ENCODE data around the gene LHFPL2. TPM values are rescaled to one million over a fixed set of nuclear protein-coding genes. Genes with fewer than 3 reads are reported as not detected.

The LHFPL2 gene
- total RNA-seq, 1 experiment from 2014 or later, result 43.6 TPM

DNA sequence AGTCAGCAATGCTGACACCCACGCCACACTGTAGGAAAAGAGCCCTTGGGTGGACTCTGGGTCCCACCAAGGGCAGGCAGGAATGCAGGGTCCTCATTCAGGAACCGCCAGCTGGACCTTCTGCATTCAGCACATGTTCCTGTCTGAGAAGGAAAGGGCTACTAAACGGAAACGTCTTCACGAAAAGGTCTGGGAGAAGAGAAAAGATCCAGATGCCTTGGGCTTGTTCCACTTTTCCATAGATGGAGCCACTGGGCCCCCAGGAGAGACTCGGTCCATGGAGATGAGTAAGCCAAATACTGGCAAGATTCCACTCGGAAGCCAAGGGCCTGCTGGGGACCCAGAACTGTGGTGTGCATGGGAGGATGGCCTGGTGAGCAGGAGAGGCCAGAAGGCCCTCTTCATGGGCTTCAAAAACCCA, 38.4 kb downstream of the LHFPL2 start:
- Mint-ChIP-seq H3K27me3 (ENCODE audit: unreplicated experiment) (no peaks in the 10 kb centered on the region), H3K4me3 (ENCODE audit: low read depth, unreplicated experiment) (no peak overlapping the region), H3K27ac (ENCODE audit: unreplicated experiment) (no peak overlapping the region), H3K9me3 (ENCODE audit: low read depth, unreplicated experiment) (no peaks in the 10 kb centered on the region), H3K36me3 (ENCODE audit: insufficient read depth, unreplicated experiment) (peaks cover 6% of the 10 kb centered on the region), H3K4me1 (ENCODE audit: low read depth, unreplicated experiment) (peaks cover 14% of the 10 kb centered on the region)
- BruUV-seq (replicated peaks), result no TSS peak
- TF ChIP-seq, protein P1, sequence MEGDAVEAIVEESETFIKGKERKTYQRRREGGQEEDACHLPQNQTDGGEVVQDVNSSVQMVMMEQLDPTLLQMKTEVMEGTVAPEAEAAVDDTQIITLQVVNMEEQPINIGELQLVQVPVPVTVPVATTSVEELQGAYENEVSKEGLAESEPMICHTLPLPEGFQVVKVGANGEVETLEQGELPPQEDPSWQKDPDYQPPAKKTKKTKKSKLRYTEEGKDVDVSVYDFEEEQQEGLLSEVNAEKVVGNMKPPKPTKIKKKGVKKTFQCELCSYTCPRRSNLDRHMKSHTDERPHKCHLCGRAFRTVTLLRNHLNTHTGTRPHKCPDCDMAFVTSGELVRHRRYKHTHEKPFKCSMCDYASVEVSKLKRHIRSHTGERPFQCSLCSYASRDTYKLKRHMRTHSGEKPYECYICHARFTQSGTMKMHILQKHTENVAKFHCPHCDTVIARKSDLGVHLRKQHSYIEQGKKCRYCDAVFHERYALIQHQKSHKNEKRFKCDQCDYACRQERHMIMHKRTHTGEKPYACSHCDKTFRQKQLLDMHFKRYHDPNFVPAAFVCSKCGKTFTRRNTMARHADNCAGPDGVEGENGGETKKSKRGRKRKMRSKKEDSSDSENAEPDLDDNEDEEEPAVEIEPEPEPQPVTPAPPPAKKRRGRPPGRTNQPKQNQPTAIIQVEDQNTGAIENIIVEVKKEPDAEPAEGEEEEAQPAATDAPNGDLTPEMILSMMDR (IDR thresholded peaks at IDR 0.05; ENCODE audit: unreplicated experiment), result no peak
- intact Hi-C loops (cut with micrococcal nuclease; ENCODE audit: unreplicated experiment), result no loop called here
- no peak for DNase-seq
- CTCF ChIA-PET, result no interaction called here

- CTCF ChIA-PET, result no interaction called here
- H3K4me3 Mint-ChIP-seq (ENCODE audit: low read depth, unreplicated experiment), result no peak overlapping the region
- intact Hi-C loops (cut with micrococcal nuclease; ENCODE audit: unreplicated experiment), result no loop called here
- H3K27me3 Mint-ChIP-seq (ENCODE audit: unreplicated experiment), result no peaks in the 10 kb centered on the region
- TF ChIP-seq, protein P1 (IDR thresholded peaks at IDR 0.05; ENCODE audit: unreplicated experiment), result no peak
- H3K36me3 Mint-ChIP-seq (ENCODE audit: insufficient read depth, unreplicated experiment), result peaks cover 6% of the 10 kb centered on the region
- no peaks in the 10 kb centered on the region for H3K9me3 Mint-ChIP-seq (ENCODE audit: low read depth, unreplicated experiment)
- no peak for DNase-seq
- peaks cover 16% of the 10 kb centered on the region for H3K4me1 Mint-ChIP-seq (ENCODE audit: low read depth, unreplicated experiment)
- peak overlapping the region; percentile 50 for H3K27ac Mint-ChIP-seq (ENCODE audit: unreplicated experiment)
- BruUV-seq (replicated peaks), result no TSS peak
These were observed 40.7 kb downstream of the LHFPL2 start for GRCh38 chr5:78607864-78608263.

DNA sequence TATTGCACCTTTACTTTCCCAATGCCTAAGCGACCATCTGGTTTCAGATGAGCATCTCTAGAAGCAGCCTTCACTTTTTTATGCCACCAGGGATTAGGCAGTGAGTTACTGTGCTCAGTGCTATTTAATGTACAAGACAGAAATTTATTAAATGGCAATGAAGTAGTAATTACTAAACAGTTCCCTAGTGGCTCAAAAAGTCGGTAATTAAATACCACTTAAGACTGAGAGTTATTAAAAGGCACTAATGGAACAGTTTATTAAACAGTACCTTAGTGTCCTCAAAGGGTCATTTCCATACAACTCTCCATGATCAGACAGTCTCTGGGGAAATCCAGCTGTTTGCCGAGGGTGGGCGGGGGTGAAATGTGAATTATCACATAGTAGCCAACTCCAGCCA, 42.3 kb downstream of the LHFPL2 start:
- Mint-ChIP-seq H3K36me3 (ENCODE audit: insufficient read depth, unreplicated experiment) (peaks cover 6% of the 10 kb centered on the region), H3K4me1 (ENCODE audit: low read depth, unreplicated experiment) (peaks cover 32% of the 10 kb centered on the region), H3K27ac (ENCODE audit: unreplicated experiment) (no peak overlapping the region), H3K4me3 (ENCODE audit: low read depth, unreplicated experiment) (no peak overlapping the region), H3K9me3 (ENCODE audit: low read depth, unreplicated experiment) (no peaks in the 10 kb centered on the region), H3K27me3 (ENCODE audit: unreplicated experiment) (no peaks in the 10 kb centered on the region)
- TF ChIP-seq, protein P1 (IDR thresholded peaks at IDR 0.05; ENCODE audit: unreplicated experiment), result no peak
- intact Hi-C loops (cut with micrococcal nuclease; ENCODE audit: unreplicated experiment), result no loop called here
- CTCF ChIA-PET, result interaction anchor here (0.7 kb wide), 1 partner anchor 32 kb away, joined by 3 read pairs; no protein-coding TSS in a partner anchor
- BruUV-seq (replicated peaks), result no TSS peak
- DNase-seq, result no peak

- BruUV-seq (replicated peaks), result no TSS peak
- Mint-ChIP-seq H3K4me3 (ENCODE audit: low read depth, unreplicated experiment) (no peak overlapping the region), H3K4me1 (ENCODE audit: low read depth, unreplicated experiment) (peaks cover 39% of the 10 kb centered on the region), H3K27me3 (ENCODE audit: unreplicated experiment) (no peaks in the 10 kb centered on the region), H3K36me3 (ENCODE audit: insufficient read depth, unreplicated experiment) (peaks cover 6% of the 10 kb centered on the region), H3K9me3 (ENCODE audit: low read depth, unreplicated experiment) (no peaks in the 10 kb centered on the region), H3K27ac (ENCODE audit: unreplicated experiment) (no peak overlapping the region)
- CTCF ChIA-PET, result no interaction called here
- no peak for DNase-seq
- intact Hi-C loops (cut with micrococcal nuclease; ENCODE audit: unreplicated experiment), result no loop called here
- TF ChIP-seq, protein P1 (IDR thresholded peaks at IDR 0.05; ENCODE audit: unreplicated experiment), result no peak
These were observed 43.0 kb downstream of the LHFPL2 start for GRCh38 chr5:78605611-78606010.

Measured in Calu3 (cell line).